Measurements from ENCODE around the gene SLC12A6.

- TF ChIP-seq POLR2A (IDR thresholded peaks at IDR 0.05) (no peak), CTCF (IDR thresholded peaks at IDR 0.05) (no peak)
These were observed 507 bp downstream of the SLC12A6 start for GRCh38 chr15:34336991-34337556.

Measured in right lobe of liver (tissue), 4 donors.